ENCODE results near the gene USP31.

The USP31 gene, protein sequence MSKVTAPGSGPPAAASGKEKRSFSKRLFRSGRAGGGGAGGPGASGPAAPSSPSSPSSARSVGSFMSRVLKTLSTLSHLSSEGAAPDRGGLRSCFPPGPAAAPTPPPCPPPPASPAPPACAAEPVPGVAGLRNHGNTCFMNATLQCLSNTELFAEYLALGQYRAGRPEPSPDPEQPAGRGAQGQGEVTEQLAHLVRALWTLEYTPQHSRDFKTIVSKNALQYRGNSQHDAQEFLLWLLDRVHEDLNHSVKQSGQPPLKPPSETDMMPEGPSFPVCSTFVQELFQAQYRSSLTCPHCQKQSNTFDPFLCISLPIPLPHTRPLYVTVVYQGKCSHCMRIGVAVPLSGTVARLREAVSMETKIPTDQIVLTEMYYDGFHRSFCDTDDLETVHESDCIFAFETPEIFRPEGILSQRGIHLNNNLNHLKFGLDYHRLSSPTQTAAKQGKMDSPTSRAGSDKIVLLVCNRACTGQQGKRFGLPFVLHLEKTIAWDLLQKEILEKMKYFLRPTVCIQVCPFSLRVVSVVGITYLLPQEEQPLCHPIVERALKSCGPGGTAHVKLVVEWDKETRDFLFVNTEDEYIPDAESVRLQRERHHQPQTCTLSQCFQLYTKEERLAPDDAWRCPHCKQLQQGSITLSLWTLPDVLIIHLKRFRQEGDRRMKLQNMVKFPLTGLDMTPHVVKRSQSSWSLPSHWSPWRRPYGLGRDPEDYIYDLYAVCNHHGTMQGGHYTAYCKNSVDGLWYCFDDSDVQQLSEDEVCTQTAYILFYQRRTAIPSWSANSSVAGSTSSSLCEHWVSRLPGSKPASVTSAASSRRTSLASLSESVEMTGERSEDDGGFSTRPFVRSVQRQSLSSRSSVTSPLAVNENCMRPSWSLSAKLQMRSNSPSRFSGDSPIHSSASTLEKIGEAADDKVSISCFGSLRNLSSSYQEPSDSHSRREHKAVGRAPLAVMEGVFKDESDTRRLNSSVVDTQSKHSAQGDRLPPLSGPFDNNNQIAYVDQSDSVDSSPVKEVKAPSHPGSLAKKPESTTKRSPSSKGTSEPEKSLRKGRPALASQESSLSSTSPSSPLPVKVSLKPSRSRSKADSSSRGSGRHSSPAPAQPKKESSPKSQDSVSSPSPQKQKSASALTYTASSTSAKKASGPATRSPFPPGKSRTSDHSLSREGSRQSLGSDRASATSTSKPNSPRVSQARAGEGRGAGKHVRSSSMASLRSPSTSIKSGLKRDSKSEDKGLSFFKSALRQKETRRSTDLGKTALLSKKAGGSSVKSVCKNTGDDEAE (N-terminal part only)

GRCh38 chr16:23149267-23149992 is at the start of gene USP31:
Gene USP31, minus strand, starts transcription at chr16:23149452. Its CDS starts 182 bp downstream, at chr16:23149270.
- DNase-seq, result peak; percentile 81

DNA sequence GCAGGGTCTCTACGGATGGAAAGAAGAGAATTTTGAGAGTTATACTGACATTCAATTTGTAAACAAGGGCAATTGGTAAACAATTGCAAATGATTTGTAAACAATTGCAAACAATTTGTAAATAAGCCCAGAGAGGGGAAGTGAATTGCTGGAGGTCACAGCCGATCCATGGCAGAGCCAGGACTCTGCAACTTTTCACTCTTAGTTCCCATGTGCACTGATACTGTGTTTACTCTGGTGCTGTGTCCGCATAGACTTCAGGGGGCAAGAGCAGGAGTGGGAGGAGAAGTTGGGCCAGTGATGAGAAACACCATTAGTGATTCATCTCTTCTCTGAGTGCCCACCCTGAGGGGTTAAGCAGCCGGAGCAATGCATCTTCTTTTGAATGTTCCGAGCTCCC is 47.3 kb upstream of the USP31 start:
- no peak for DNase-seq

- DNase-seq, result no peak
Observed at GRCh38 chr16:23195366-23195978, 46.2 kb upstream of the USP31 start.

GRCh38 chr16:23194497-23195221 is 45.4 kb upstream of the USP31 start:
- DNase-seq, result no peak

DNA sequence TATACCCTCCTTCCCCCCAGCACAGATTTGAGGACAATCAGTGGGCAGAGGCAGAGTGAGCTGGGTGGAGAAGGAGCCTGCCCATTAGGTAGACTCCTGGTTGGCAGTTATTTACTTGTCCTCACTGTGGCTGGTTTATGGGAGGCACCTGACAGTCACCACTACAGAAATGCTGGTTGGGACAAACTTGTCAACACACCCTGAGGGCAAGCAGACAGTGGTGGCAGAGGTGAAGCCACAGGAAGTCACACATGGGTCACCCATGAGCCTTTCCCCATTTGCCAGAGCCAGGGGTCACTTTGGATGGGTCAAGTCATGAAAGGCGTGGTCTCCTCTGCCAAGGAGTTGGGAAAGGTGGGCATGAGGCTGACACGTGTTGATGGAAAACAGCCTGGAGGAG is 39.7 kb upstream of the USP31 start:
- no peak for DNase-seq

DNA sequence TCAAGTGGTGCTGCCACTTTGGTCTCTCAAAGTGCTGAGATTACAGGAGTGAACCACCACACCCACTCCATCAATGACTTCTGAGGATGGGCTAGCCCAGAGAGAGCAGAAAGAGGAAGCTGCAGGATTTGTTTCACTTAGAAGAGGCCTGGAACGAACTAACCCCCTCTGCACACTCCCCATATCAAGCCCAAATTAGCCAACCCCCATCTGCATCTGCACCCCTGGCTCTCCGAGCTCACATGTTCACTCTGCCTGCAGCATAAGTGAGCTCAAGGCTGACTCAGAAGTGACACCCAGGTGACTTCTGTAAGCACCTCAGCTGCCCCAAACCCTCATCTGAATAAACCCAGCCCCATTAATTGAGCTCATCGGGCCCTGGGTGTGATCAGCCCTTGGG is 38.1 kb upstream of the USP31 start:
- DNase-seq, result no peak

GRCh38 chr16:23186171-23186570 is 36.9 kb upstream of the USP31 start:
- DNase-seq, result no peak

- DNase-seq, result peak; percentile 41
Observed at GRCh38 chr16:23185656-23186055, 36.4 kb upstream of the USP31 start.

- DNase-seq, result no peak
Observed at GRCh38 chr16:23183543-23183862, 34.3 kb upstream of the USP31 start.

- DNase-seq, result no peak
Observed at GRCh38 chr16:23182679-23183542, 33.7 kb upstream of the USP31 start, which contains the start of gene SCNN1G. Gene SCNN1G, plus strand, starts transcription at chr16:23182745. Its CDS starts 3,527 bp downstream, at chr16:23186272.

GRCh38 chr16:23182206-23182678 is 33.0 kb upstream of the USP31 start:
- DNase-seq, result peak; percentile 37

DNA sequence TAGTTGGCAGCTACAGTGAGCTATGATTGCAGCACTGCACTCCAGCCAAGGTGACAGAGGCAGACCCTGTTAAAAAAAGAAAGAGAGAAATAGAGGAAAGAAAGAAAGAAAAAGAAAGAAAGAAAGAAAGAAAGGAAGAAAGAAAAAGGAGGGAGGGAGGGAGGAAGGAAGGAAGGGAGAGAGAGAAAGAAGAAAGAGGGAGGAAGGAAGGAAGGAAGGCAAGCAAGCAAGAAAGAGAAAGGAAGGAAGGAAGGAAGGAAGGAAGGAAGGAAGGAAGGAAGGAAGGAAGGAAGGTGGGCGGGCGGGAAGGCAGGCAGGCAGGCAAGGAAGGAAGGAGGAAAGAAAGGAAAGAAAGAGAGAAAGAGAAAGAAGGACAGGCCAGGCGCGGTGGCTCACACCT is 32.3 kb upstream of the USP31 start:
- DNase-seq, result no peak

- DNase-seq, result no peak
Observed at GRCh38 chr16:23175651-23176050, 26.4 kb upstream of the USP31 start.

DNA sequence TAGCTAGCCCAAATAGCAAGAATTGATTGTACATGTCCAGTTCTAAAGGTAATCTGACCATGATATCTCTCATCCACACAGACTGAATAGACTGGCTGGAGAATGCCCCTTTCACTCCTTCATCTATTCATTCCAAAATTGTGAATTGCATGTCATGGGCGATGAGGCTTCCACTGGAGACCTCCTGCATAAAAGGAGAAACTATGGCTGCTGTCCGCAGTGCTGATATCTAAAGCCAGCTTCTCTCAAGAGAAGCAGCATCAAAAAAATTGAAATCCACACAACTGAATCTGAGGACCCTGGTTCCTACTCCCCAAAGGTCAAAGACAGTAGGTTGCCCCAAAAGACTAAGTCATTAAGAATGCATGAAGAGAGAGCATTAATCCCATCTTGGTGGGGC is 25.4 kb upstream of the USP31 start:
- DNase-seq, result no peak

DNA sequence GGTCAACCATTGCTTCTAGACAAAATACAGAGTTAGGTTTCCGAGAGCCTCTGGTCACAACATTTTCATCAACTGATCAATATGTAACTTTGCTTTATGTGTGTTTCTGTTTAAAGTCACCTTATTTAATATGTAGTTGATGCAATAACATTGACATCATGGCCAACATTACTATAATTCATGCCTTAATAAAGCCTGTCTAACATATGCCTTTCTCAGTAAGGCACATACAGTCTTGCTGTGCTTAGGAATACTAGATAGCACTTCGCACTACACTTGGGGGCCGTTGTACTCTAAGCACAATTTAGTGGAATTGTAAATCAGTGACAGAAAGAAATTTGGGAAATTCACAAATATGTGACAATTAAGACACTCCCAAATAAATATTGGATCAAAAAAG is 23.7 kb upstream of the USP31 start:
- no peak for DNase-seq

GRCh38 chr16:23172583-23172982 is 23.3 kb upstream of the USP31 start:
- DNase-seq, result no peak

- no peak for DNase-seq
Observed at GRCh38 chr16:23164736-23165135, 15.5 kb upstream of the USP31 start.

DNA sequence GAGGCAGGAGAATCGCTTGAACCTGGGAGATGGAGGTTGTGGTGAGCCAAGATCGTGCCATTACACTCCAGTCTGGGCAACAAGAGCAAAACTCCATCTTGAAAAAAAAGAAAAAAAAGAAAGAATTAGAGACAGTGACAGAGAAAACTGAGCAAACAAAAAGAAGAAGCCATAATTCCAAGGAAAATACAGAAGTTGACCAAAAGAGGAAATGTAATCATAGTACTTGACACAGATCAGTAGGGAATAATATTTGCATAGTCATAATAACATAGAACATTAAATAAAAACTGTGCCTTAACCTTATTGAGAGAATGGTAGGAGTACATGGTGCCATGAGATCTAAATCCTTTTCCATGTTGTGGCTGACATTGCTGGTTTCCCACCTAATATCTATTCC is 14.7 kb upstream of the USP31 start:
- no peak for DNase-seq

GRCh38 chr16:23160574-23160973 is 11.3 kb upstream of the USP31 start:
- DNase-seq, result no peak

DNA sequence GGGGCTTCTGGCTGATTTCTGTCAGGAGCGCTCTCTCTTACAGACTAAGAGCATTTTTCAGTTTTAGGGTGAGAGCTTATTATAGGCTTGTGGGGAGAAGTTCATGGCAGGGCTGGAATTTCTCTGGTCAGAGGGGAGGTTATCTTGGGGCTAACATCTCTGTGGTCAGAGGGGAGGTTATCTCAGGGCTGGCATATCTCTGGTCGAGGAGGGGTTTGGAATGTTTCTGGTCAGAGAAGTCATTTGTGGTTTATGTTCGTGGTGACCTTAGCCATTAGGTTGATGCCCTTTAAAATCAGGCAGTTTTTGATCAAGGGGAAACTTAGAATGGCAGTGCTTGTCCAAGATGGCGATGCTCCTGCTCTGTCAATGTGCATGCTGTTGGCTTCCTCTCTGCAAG is 10.8 kb upstream of the USP31 start:
- no peak for DNase-seq

All from NCI-H1694 (cell line).